Measurements from ENCODE around the gene DMTF1. TPM values are rescaled to one million over a fixed set of nuclear protein-coding genes. Genes with fewer than 3 reads are reported as not detected.
A peak's percentile ranks its signal among the peaks of the same experiment; 100 is the strongest.

DMTF1 gene
- total RNA-seq, 1 donor from 2014 or later, result 149 TPM

GRCh38 chr7:87220734-87221215 lies 68.5 kb downstream of the DMTF1 start:
- no peaks in the 10 kb centered on the region for H3K9me3 Mint-ChIP-seq

DNA sequence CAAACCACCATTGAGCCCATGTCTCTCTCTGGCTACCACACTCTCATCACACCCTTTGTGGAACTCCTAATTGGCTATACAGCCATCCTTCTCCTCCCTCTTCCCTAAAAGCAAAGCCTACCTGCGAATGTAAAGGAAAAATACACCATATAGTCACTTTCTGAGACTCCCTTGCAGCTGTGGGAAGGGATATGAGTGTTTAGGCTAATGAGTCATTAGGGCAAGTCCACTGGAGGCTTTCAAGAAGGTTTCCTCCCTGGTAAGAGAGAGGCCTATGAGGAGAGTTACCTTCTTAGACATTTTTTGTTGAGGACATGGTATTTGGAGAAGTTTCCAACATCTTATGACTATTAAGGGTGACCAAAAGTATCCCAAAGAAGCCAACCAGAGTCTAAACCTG lies 71.4 kb downstream of the DMTF1 start:
- Mint-ChIP-seq H3K36me3 (no peaks in the 10 kb centered on the region), H3K4me1 (peaks cover 5% of the 10 kb centered on the region), H3K27ac (no peak overlapping the region), H3K9me3 (no peaks in the 10 kb centered on the region), H3K27me3 (ENCODE audit: low read depth) (peaks cover 27% of the 10 kb centered on the region), H3K4me3 (no peak overlapping the region)
- TF ChIP-seq, protein P1, sequence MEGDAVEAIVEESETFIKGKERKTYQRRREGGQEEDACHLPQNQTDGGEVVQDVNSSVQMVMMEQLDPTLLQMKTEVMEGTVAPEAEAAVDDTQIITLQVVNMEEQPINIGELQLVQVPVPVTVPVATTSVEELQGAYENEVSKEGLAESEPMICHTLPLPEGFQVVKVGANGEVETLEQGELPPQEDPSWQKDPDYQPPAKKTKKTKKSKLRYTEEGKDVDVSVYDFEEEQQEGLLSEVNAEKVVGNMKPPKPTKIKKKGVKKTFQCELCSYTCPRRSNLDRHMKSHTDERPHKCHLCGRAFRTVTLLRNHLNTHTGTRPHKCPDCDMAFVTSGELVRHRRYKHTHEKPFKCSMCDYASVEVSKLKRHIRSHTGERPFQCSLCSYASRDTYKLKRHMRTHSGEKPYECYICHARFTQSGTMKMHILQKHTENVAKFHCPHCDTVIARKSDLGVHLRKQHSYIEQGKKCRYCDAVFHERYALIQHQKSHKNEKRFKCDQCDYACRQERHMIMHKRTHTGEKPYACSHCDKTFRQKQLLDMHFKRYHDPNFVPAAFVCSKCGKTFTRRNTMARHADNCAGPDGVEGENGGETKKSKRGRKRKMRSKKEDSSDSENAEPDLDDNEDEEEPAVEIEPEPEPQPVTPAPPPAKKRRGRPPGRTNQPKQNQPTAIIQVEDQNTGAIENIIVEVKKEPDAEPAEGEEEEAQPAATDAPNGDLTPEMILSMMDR (IDR thresholded peaks at IDR 0.05; ENCODE audit: unreplicated experiment), result no peak
- no peak for DNase-seq (ENCODE audit: low spot score in 2 of 2, unreplicated experiment in 2 of 2)

More at GRCh38 chr7:87220734-87221215, 68.5 kb downstream of the DMTF1 start:
- H3K27me3 Mint-ChIP-seq (ENCODE audit: low read depth), result peaks cover 7% of the 10 kb centered on the region
- TF ChIP-seq, protein P1 (IDR thresholded peaks at IDR 0.05; ENCODE audit: unreplicated experiment), result no peak
- H3K36me3 Mint-ChIP-seq, result no peaks in the 10 kb centered on the region
- peaks cover 14% of the 10 kb centered on the region for H3K4me1 Mint-ChIP-seq
- H3K27ac Mint-ChIP-seq, result no peak overlapping the region
- DNase-seq (ENCODE audit: low spot score in 2 of 2, unreplicated experiment in 2 of 2), result no peak
- peak overlapping the region; percentile 97 for H3K4me3 Mint-ChIP-seq

DNA sequence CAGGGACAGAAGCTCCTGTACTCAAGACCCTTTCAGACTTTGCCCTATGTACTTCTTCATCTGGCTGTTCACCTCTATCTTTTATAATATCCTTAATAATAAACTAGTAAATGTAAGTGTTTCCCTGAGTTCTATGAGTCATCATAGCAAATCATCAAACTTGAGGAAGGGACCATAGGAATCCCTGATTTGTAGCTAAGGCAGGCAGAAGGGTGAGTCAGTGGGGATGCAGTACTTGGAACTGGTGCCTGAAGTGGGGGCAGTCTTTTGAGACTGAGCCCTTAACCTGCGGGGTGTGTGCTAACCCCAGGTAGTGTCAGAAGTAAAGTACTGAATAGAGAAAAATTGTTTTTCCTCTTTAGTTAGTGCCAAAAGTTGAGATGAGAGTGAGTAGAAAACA lies 73.4 kb downstream of the DMTF1 start:
- H3K27me3 Mint-ChIP-seq (ENCODE audit: low read depth), result peaks cover 27% of the 10 kb centered on the region

GRCh38 chr7:87226495-87226894 lies 74.2 kb downstream of the DMTF1 start:
- no peak overlapping the region for H3K4me3 Mint-ChIP-seq
- DNase-seq (ENCODE audit: low spot score in 2 of 2, unreplicated experiment in 2 of 2), result no peak
- peaks cover 29% of the 10 kb centered on the region for H3K27me3 Mint-ChIP-seq (ENCODE audit: low read depth)
- no peaks in the 10 kb centered on the region for H3K36me3 Mint-ChIP-seq
- no peak overlapping the region for H3K27ac Mint-ChIP-seq
- H3K9me3 Mint-ChIP-seq, result no peaks in the 10 kb centered on the region
- TF ChIP-seq, protein P1 (IDR thresholded peaks at IDR 0.05; ENCODE audit: unreplicated experiment), result no peak
- H3K4me1 Mint-ChIP-seq, result no peaks in the 10 kb centered on the region

More for the DNA sequence above, 73.4 kb downstream of the DMTF1 start:
- H3K27ac Mint-ChIP-seq, result no peak overlapping the region
- no peaks in the 10 kb centered on the region for H3K9me3 Mint-ChIP-seq
- H3K4me3 Mint-ChIP-seq, result no peak overlapping the region
- no peaks in the 10 kb centered on the region for H3K36me3 Mint-ChIP-seq
- TF ChIP-seq, protein P1 (IDR thresholded peaks at IDR 0.05; ENCODE audit: unreplicated experiment), result no peak
- no peak for DNase-seq (ENCODE audit: low spot score in 2 of 2, unreplicated experiment in 2 of 2)
- H3K4me1 Mint-ChIP-seq, result no peaks in the 10 kb centered on the region

DNA sequence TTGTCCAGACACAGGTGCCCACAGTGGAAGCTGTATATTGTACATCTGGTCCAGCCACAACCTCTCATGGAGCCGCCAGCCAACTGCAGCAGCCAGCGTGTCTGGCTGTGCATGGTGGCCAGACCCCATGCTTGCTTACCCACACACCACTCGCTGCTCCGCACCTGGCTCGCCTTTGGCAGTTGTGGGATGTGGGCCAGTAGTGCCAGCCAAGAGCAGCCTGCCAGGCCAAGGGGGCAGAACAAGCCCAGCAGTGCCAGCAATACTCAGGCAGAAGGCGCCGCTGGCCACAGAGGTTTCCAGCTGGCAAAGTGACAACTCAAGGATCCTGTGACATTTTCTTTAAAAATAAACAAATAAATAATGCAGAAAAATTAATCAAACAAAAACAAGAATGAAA lies 79.0 kb downstream of the DMTF1 start:
- Mint-ChIP-seq H3K4me3 (no peak overlapping the region), H3K9me3 (no peaks in the 10 kb centered on the region), H3K27ac (no peak overlapping the region), H3K4me1 (no peaks in the 10 kb centered on the region), H3K36me3 (no peaks in the 10 kb centered on the region), H3K27me3 (ENCODE audit: low read depth) (peaks cover 25% of the 10 kb centered on the region)
- TF ChIP-seq, protein P1 (IDR thresholded peaks at IDR 0.05; ENCODE audit: unreplicated experiment), result no peak
- DNase-seq (ENCODE audit: low spot score in 2 of 2, unreplicated experiment in 2 of 2), result no peak

- Mint-ChIP-seq H3K4me3 (no peak overlapping the region), H3K27me3 (ENCODE audit: low read depth) (peaks cover 21% of the 10 kb centered on the region), H3K4me1 (no peaks in the 10 kb centered on the region), H3K9me3 (no peaks in the 10 kb centered on the region), H3K36me3 (no peaks in the 10 kb centered on the region), H3K27ac (no peak overlapping the region)
- TF ChIP-seq, protein P1 (IDR thresholded peaks at IDR 0.05; ENCODE audit: unreplicated experiment), result no peak
- DNase-seq (ENCODE audit: low spot score in 2 of 2, unreplicated experiment in 2 of 2), result no peak
Observed at GRCh38 chr7:87231711-87232110, 79.5 kb downstream of the DMTF1 start.
